GM08714 (cell line): Measurements from ENCODE around the gene TUBB3.
A peak's percentile ranks its signal among the peaks of the same experiment; 100 is the strongest.
"Not testable (repeated sequence)": the region's sequence is repeated elsewhere in the genome, so short reads cannot be mapped to it uniquely, and the experiment has no call there.

Source experiments
- H3K4me3 ChIP-seq: fragments of 200-500 bp; sonication (Bioruptor generic); 2 replicates; pipeline ENCODE4 v1.5.1; 2014; ENCODE audit warnings: mild to moderate bottlenecking, low read length, inconsistent platforms
- ZNF274 ChIP-seq: IDR thresholded peaks from 2 replicates; pipeline ENCODE4 v1.6.1; 2012; ENCODE audit warnings: mild to moderate bottlenecking, low read depth, low read length

The TUBB3 gene

GRCh38 chr16:89907055-89907814 is 15.9 kb upstream of the TUBB3 start:
- no peak for TF ChIP-seq ZNF274
- no peak overlapping the region for H3K4me3 ChIP-seq

DNA sequence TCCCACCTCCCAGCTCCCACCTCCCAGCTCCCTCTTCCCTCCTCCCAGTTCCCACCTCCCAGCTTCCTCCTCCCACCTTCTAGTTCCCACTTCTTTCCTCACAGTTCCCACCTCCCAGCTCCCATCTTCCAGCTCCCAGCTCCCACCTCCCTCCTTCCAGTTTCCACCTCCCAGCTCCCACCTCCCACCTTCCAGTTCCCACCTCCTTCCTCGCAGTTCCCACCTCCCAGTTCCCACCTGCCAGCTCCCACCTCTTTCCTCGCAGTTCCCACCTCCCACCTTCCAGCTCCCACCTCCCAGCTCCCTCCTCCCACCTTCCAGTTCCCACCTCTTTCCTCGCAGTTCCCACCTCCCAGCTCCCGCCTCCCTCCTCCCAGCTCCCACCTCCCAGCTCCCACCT is 14.9 kb upstream of the TUBB3 start:
- TF ChIP-seq ZNF274, result no peak
- H3K4me3 ChIP-seq, result no peak overlapping the region

DNA sequence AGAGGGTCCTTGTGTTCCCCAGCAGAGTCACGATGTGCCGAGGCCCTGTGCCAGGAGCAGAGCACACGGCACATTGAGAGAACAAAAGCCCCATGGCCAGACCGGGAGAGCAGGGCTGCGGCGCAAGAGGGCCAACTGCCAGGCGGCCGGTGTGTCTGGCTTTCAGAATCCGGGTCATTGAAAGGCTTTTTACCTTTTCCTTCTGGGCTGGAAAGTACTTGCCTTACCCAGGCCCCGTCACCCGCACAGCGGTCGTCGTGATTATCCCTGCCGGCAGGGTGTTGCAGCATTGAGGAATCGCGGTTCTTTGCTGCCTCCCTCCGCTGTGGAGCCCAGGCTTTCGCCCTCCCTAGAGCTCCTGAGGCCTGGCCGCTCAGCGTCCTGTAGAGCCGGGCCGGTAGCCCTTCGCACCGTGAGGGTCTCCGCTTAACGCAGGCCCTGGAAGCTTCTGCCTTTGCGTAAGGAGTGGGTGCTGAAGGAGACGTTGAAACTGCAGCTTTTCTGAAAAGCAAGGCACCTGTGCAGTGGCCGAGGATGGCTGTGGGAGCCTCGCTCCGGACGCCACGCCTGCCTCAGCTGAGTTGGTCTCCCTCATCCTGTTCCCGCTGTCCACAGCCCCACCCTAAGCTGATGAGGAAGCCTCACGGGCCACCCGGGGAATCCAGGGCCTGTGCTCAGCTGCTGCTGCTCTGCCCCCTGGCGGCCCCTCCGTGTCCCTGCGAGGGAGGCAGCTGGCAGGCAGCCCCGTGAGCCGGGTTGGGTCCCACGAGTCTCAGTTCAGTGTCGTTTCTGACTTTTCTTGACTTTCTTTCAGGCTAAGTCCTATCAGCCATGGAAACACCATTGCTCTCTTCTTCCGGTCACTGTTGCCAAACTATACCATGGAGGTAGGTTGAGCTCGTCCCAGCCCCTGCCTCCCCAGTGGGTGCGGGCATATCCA is 13.1 kb upstream of the TUBB3 start:
- TF ChIP-seq ZNF274, result no peak
- H3K4me3 ChIP-seq, result no peak overlapping the region

DNA sequence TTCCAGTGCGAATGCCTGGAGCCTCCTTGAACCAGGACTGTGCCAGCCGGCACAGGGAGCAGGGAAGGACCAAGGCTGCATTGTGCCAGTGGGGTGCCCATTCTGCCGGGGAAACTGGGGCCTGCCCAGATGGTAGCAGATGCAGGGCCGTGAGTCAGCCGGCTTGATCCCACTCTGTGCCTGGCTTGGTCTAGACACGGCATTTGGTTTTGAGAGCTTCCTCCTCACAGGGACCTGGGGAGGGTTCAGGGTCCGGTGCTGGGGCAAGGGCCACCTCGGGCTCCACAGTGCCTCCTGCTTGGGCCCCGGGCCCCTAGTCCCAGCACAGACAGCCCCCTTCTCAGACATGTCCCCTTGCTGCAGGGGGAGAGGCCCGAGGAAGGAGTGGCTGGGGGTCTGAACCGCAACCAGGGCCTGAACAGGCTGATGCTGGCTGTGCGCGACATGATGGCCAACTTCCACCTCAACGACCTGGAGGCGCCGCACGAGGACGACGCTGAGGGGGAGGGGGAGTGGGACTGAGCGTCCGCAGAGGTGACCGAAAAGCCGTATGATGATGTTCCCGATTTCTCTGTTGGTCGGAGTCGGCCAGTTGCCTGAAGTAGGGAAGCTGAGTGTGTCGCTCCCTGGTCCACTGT is 12.3 kb upstream of the TUBB3 start:
- TF ChIP-seq ZNF274, result no peak
- H3K4me3 ChIP-seq, result no peak overlapping the region

GRCh38 chr16:89911375-89911774 is 11.8 kb upstream of the TUBB3 start:
- no peak for TF ChIP-seq ZNF274
- H3K4me3 ChIP-seq, result no peak overlapping the region

- no peak for TF ChIP-seq ZNF274
- no peak overlapping the region for H3K4me3 ChIP-seq
These were observed 11.0 kb upstream of the TUBB3 start for GRCh38 chr16:89912143-89912542.

GRCh38 chr16:89912627-89913026 is 10.5 kb upstream of the TUBB3 start:
- no peak for TF ChIP-seq ZNF274
- no peak overlapping the region for H3K4me3 ChIP-seq

DNA sequence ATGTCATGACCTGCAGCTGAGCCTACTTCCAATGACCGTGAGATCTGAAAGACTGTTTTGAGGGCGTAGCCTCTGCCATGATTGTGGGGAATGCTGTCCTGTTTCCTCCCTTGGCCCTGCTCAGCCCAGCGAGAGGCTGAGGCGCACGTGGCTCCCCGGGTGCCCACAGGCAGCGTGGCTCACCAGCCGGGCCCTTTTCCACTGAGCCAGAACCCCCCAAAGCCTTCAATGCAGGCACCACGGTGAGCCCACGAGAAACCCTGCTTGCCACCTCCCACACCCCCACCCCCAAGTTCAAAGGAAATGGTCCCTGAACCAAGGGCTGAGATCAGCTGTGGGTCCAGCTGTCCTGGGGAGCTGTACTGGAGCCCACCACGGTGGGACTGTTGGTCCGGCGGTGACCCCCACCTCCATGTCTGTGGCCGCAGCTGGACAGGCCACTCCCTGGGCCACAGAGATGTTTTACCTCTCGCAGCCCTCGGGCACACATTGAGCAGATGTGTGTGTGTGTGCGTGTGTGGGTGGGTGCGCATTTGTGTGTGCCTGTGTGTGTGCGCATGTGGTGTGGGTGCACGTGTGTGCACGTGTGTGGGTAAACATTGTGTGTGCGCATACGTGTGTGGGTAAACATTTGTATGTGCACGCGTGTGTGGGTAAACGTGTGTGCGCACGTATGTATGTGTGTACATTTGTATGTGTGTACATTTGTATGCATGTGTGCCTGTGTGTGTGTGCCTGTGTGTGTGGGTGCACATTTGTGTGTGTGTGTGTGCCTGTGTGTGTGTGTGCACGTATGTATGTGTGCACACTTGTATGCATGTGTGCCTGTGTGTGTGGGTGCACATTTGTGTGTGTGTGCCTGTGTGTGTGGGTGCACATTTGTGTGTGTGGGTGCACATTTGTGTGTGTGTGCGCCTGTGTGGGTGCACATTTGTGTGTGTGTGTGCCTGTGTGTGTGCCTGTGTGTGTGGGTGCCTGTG is 9.4 kb upstream of the TUBB3 start:
- TF ChIP-seq ZNF274, result no peak

DNA sequence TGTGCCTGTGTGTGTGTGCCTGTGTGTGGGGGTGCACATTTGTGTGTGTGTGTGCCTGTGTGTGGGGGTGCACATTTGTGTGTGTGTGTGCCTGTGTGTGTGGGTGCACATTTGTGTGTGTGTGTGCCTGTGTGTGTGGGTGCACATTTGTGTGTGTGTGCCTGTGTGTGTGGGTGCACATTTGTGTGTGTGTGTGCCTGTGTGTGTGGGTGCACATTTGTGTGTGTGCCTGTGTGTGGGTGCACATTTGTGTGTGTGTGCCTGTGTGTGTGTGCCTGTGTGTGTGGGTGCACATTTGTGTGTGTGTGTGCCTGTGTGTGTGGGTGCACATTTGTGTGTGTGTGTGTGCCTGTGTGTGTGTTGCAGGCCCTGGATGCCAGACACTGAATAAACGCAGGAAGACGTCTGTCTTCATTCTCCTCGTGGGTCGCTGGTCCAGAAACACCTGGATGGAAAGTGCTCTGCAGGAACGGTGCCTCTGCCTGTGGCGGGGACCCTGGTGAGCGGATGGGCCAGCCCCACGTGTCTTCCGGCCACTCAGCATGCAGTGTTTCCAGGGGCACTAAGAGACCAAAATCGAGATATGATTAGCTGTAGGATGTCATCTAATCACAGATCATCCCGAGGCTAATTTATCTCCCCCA is 8.4 kb upstream of the TUBB3 start:
- not testable (repeated sequence) for H3K4me3 ChIP-seq

More for the DNA sequence above, 9.4 kb upstream of the TUBB3 start:
- no peak overlapping the region for H3K4me3 ChIP-seq

DNA sequence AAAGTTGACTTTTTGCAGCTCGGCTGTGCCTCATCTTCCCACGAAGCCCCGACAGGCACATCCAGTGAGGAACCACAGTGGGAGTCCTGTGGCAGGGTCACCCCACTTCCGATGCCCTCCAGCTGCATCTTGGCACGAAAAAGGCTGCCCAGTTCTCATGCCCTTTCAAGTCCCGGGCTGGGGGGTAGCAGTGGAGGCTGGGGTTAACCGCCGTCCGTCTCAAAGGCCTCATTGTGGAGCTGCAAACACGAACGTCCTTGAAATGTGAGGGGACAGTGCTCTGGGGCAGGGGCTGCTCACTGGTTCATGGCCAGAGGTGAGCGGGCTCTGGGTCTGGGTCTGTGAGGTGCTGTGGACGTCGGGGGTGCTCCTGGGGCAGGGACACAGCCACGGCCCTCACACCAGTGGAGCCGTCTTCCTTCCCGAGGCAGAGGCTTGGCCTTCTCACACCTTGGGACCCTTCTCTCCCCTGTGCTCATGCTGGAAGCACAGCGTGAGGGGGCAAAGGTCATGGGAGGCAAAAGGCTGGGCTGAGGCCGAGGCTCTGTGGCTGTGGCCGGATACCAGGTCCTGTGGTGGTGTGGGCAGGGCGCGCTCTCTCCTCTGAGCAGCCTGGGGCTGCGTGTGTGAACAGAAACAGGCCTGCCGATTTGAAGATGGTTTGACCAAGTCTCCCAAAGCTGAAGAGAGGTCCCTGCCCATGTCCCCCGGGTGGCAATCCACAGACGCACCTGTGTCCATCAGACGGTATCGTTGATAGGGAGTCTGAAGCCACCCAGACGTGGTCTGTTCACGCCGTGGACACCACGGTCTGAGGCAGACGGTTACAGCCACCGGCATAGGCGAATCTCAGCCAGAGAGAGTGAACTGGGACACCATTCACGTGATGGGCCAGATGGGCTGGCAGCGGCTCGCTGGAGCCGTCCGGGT is 7.6 kb upstream of the TUBB3 start:
- no peak for TF ChIP-seq ZNF274
- H3K4me3 ChIP-seq, result no peak overlapping the region

GRCh38 chr16:89917773-89918452 is 5.2 kb upstream of the TUBB3 start:
- no peak for TF ChIP-seq ZNF274
- peak overlapping the region; percentile 2; the same call in 1 of the 2 replicates for H3K4me3 ChIP-seq
